ENCODE results near the gene UBFD1. TPM values are rescaled to one million over a fixed set of nuclear protein-coding genes. Genes with fewer than 3 reads are reported as not detected.
"Not testable (repeated sequence)": the region's sequence is repeated elsewhere in the genome, so short reads cannot be mapped to it uniquely, and the experiment has no call there.

UBFD1 gene, protein sequence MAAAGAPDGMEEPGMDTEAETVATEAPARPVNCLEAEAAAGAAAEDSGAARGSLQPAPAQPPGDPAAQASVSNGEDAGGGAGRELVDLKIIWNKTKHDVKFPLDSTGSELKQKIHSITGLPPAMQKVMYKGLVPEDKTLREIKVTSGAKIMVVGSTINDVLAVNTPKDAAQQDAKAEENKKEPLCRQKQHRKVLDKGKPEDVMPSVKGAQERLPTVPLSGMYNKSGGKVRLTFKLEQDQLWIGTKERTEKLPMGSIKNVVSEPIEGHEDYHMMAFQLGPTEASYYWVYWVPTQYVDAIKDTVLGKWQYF
- 103 and 112 TPM in 2 replicates for total RNA-seq (2014; rRNA removed; shearing (Covaris generic))

DNA sequence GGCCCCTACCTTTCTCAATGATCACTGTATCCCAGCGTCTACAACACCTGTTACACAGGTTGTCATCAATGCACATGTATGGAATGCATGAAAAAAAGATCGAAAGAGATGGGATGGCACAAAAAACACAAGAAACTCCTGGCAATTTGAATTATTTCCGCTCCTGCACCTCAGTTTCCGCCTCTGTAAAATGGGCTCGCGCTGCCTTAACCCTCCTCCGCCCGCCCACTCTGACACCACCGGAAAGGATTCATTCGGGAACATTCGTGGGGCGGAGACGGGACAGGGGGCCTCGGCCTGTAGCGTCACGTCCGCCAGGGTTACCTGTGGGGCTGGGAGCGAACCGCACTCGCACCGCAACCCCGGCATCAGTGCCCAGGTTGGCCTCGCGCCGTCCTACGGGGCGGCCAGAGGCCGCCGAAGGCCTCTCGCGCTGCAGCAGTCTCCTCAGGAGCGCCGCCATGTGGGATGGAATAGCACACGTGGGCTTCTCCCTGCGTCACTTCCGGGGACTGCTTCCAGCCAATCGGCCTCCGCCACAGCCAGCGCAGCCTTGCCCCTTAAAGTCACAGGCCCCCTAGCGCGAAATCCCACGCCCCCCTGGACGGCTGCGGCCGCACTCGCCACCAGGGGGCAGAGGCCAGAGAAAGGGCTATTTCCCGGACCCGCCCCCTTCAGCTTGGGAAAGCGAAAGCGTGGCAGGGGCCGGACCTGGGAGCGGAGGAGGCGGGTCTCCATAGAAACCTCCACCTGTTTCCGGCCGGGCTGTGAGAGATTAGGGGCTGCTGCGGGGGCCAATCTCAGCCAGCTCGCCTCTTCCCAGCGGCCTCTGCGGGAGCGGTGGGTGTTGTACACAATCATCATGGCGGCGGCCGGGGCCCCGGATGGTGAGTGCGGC is at the start of gene UBFD1, which contains the start of gene EARS2:
Gene UBFD1, plus strand, starts transcription at position 847 of the 898 bp plus-strand sequence. Its CDS starts 16 bp downstream, at position 863.
Gene EARS2, minus strand, starts transcription at position 470 of the 898 bp plus-strand sequence. Its CDS starts 7 bp downstream, at position 463.
- DNase-seq (ENCODE audit: low spot score), result peak; percentile 96

DNA sequence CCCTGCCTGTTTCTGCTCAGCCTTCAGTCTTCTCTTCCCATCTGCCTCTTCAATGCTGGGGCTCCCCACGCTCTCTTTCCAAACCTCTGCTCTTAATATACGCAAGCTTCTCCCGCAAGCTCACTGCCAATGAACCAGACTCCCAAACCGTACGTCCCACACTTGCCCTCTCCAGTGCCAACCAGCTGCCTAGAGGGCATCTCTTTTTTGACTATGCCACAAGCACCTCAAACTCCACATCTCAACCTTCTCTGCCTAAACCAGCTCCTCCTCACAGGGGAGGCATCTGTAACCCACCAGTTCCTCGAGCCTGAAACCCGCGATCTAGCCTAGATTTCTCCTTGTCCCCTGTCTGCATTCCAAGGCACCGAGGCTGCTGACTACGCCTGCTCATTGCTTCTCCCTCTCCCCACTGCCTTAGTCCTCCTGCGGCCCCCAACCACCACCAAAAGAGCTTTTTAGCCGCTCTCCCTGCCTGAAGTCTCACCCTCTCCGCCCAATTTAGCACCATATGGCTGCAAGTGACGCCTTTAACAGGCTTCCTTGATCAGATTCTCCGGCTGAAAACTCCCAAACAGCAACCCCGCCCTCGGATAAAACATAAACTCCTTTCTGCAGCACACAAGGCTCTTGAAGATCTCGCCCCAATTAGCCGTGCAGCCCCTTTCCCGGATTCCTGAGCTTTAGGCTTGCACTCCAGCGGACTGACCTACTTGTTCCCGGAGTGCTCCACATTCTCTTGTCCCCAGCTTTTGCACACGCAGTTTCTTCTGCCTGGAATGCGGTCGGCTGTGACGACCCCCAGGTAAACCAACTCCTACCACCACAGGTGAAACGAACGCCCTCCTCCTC is 48.7 kb upstream of the UBFD1 start:
- DNase-seq (ENCODE audit: low spot score), result no peak

DNA sequence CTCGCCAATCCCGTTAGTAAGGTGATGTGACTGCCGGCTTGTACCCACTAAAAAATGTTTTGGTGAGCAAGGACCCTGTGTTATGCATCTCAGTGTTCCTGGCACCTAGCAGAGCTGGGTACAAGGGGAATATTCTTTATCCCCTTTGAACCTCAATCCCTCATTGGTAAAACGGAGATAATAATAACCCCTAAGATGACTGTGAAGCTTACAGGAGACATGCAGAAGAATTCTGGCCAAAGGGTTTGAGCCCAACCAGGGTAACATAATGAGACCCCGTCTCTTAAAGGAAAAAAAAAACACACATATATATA is 48.1 kb upstream of the UBFD1 start:
- no peak for DNase-seq (ENCODE audit: low spot score)

DNA sequence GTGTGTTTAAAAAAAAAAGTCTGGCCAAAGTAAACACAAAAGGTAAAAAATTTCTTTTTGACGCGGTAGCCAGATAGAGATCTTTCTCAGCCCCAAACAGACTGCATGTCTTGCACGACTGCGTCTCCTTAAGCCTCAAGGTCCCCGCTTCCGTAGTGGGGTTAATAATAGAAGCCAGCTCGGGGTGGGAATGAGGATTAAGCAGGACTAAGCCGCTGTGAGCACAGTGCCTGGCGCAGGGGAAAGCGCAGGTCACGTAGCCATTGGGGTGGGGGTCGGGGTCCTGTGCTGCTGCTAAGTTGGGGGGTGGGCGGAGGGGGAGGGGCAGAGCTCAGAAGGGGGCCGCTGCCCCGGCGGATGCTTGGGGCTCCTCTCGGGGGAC is 47.8 kb upstream of the UBFD1 start:
- no peak for DNase-seq (ENCODE audit: low spot score)

DNA sequence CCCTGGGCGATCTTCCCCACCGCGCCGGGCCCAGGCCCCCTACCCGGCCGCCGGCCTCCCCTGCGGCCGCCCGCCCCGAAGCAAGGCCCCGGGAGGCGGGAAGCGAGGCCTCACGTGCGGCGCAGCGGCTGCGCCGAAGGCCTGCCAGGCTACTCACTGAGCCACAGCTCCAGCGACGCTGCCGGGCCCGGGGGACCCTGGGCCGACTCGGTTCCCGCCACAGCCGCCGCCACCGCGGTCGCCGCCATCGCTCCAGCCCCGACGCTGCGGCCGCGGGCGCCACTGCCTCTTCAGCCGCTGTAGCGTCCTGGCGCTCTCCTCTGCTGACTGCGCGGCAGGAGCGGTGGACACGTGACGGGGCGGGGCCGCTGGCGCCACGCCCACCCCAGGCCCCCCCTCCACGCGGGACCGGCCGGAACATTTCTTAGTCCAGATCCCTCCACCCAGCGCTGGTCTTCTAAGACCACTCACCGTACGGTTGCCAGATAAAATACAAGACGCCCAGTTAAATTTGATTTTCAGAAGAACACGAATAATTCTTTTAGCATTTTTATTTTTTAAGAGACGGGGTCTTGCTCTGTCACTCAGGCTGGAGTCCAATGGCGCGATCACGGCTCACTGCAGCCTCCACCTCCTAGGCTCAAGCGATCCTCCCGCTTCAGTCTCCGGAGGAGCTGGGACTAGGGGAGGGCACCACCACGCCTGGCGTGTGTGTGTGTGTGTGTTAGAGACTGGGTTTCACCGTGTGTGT is 47.2 kb upstream of the UBFD1 start, which contains the start of gene GGA2:
Gene GGA2, minus strand, starts transcription at position 331 of the 751 bp plus-strand sequence. Its CDS starts 83 bp downstream, at position 248.
- peak; percentile 69 for DNase-seq (ENCODE audit: low spot score)

DNA sequence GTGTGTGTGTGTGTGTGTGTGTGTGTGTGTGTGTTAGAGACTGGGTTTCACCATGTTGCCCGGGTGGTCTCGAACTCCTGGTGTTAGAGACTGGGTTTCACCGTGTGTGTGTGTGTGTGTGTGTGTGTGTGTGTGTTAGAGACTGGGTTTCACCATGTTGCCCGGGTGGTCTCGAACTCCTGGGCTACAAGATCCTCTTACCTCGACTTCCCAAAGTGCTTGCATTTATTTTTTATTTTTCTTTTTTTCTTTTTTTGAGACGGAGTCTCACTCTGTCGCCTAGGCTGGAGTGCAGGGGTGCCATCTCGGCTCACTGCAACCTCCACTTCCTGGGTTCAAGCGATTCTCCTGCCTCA is 46.6 kb upstream of the UBFD1 start:
- DNase-seq (ENCODE audit: low spot score), result not testable (repeated sequence)

DNA sequence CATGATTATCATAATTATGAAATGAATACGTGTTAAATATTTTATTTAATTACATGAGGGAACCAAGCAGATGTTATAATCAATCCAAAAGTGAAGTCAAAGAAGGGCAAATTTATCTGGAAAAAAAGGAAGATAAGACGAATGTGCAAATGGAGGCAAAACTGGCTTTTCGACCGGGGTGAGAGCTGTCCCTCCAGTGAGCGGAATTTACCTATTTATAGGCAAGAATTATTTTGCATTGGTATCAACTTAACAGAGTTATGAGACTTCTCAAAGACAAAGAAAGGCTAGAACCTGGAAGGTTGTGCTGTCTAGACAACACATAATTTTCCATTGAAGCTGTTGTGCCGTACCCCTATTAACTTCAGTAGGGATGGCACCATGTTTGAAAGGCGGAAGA is 45.8 kb upstream of the UBFD1 start:
- no peak for DNase-seq (ENCODE audit: low spot score)

DNA sequence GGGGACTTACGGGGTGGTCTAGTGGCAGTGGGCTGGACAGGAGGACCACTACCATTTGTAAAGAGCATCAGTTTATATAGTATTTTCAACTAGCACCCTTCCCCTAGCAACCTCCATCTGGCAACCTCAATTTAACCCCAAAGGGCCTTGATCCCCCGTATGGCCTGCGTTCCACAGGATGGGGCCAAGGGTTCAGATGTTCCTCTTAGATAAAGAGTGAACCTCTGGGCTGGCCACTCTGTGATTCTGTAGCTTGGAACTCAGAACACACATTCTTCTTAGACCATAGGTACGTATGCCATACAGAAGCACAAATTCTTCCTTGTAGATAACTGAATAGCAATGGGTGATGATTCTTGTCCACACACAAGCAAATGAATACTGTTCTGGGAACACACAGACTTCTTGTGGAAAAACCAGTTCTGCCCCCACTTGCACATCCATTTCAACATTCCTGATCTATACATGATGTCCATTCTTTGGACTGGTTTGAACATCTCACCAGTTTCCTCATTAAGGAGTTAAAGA is 45.3 kb upstream of the UBFD1 start:
- no peak for DNase-seq (ENCODE audit: low spot score)

DNA sequence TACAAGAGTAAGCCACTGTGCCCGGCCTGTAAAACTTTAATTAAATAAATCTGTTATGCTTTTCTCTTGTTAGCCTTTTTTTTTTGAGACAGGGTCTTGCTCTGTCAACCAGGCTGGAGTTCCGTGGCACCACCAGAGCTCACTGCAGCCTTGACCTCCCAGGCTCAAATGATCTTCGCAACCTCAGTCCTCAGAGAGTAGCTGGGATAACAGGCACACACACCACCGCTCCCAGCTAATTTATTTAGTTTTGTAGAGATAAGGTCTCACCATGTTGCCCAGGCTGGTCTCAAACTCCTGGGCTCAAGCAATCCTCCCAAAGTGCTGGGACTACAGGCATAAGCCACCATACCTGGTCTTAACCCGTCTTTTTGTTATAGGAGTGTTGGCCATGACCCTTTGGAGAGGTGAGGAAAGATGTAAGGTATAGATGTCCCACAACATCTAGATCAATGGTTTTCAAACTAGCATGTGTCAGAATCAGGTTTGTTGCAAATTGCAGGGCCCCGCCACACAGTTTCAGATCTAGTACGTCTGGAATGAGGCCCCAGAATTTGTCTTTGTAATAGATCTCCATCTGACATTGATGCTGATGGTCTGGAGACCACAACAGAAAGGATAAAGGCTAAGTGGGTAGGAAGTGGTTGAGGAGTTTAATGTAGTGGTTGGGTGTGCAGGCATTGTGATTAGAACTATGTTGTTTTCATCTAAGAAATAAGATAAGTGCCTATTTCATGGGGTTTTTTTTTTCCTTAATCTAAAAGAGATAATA is 43.0 kb upstream of the UBFD1 start:
- no peak for DNase-seq (ENCODE audit: low spot score)

DNA sequence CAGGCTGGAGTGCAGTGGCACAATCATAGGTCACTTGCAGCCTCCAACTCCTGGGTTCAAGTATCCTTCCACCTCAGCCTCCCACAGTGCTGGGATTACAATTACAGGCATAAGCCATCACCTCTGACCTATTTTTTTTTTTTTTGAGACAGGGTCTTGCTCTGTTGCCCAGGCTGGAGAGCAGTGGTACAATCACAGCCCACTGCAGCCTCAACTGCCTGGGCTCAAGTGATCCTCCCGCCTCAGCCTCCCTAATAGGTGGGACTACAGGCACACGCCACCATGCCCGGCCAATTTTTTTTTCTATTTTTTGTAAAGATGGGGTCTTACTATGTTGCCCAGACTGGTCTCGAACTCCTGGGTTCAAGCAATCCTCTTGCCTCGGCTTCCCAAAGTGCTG is 41.6 kb upstream of the UBFD1 start:
- DNase-seq (ENCODE audit: low spot score), result no peak

DNA sequence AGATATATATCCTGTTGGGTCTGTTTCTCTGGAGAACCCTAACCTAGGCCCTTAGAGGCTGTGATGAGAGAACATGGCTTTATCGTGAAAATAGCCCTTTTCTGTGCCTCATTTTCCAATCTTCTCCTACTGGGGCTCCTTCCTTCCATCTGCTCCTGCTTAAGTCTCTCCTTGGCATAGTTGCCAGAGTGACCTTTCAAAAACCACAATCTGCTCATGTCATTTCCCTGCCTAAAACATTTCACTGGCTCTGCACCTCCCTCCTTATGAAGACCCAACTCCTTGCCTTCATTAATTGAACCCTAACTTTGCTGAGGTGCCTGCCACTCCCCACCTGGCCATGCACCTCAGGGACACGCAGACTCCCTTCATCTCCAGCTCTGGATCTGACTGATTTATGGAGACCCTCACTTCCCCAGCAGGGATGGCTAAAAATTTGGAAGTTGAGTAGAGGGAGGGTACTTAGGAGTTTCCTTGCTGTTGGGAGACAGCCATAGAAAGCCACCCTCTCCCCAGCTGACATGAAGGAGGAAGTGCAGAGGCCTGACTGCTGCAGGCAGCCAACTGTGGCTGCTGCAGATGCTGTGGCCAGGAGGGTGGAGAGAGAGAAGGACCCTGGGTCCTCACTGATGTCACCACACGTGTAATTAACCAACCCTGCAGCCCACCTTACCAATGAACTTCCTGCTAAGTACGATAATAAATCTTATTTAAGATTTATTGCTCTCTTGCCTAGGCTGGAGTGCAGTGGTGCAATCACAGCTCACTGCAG is 41.0 kb upstream of the UBFD1 start:
- DNase-seq (ENCODE audit: low spot score), result no peak

DNA sequence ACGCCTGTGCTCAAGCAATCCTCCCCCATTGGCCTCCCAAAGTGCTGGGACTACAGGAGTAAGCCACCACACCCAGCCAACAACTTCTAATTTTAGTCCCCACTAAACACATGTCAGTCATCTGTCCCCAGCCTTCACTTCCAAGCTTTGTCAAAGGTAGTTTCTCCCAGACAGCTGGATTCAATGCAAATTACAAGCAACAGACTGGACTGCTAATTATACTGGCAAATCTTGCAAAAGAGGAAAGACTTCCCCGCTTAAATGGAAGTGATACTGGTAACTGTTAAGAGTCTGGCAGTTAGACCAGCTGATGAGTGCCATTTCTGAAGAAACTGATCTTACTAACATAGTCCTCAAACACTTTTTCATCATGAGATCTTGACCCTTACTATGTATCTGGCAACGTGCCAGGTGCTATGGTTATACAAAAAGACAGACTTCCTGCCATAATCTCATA is 39.1 kb upstream of the UBFD1 start:
- DNase-seq (ENCODE audit: low spot score), result no peak

DNA sequence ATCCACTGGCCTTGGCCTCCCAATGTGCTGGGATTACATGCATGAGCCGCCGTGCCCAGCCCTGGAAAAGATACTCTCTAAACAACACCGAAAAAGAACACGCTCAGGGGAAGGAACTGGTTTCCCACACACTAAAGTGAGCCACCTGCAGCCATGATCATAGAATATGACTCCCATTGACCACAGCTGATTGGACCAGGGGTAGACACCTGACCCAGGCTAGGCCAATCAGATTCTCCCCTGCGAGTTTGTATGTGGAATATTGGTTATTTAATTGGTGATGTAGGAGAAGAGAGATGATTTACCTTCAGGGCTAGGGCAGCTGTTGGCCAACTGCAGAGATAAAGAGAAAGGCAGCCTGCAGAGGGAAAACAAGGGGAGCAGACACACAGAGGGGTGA is 38.2 kb upstream of the UBFD1 start:
- DNase-seq (ENCODE audit: low spot score), result no peak

DNA sequence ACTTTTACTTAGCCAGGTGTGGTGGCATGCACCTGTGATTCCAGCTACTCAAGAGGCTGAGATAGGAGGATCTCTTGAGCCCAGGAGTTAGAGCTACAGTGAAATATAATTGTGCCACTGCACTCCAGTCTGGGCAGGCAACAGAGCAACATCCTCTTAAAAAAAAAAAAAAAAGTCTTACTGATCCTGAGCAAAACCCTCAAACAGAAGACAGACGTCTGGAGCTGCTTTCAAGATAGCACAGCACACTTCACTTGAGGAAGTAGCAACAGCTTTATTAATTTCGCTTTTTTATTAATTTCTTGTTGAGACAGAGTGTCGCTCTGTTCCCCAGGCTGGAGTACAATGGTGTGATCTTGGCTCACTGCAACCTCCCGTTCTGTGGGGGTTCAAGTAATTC is 37.0 kb upstream of the UBFD1 start:
- no peak for DNase-seq (ENCODE audit: low spot score)

DNA sequence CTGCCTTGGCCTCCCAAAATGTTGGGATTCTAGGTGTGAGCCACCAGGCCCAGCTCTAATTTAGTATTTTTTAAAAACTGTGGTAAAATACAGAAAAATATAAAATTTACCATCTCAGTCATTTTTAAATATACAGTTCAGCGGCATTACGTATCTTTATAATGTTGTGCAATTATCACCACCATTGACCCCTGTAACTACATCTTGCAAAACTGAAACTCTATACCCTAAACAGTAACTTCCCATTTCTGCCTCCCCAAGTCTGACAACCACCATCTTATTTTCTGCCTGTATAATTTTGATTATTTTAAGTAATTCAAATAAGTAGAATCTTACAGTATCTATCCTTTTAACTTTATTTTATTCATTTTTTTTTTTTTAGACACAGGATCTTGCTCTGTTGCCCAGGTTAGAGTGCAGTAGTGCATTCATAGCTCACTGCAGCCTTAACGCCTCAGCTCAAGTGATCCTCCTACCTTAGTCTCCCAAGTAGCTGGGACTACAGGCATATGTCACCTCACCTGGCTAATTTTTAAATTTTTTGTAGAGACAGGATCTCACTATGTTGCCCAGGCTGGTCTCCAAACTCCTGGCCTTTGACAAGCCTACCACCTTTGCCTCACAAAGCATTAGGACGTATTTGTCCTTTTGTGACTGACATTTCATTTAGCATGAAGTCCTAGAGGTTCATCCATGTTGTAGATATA is 36.3 kb upstream of the UBFD1 start:
- DNase-seq (ENCODE audit: low spot score), result no peak

DNA sequence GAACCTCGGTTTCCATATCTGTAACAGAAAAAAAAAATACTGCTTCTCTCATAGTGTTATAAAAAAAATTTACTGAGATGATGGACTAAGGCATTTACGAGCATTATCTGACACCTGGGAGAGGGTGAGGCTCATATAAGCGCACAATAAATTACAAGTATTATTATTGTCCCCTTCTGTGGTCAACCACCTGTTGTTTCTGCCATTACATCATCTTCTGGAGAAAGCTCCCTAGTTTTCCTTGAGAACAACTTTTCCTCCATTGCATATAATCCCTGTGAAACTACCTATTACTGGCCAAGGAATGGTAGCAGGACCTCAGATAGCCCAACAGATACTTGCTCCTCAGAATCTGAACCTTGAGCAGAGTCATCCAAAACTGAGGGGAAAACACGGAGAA is 35.6 kb upstream of the UBFD1 start:
- no peak for DNase-seq (ENCODE audit: low spot score)

DNA sequence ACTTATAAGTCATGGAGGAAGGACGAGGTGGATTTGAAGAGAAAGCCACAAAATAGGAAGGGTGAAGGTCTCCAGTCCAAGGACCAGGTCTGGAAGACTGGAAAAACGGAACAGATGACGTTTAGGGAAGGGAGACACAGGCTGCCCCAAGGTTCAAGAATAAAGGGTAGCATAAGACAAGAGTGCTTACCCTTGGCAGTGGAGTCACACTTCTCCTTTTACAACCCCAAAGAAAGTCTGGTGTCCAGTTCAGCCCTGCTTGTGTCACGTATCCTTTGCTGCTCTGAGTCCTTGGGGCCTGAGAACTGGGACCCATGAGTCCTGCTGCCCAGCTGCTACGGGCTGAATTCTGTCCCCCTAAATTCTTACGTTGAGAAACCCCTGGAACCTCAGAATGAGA is 34.2 kb upstream of the UBFD1 start:
- no peak for DNase-seq (ENCODE audit: low spot score)

DNA sequence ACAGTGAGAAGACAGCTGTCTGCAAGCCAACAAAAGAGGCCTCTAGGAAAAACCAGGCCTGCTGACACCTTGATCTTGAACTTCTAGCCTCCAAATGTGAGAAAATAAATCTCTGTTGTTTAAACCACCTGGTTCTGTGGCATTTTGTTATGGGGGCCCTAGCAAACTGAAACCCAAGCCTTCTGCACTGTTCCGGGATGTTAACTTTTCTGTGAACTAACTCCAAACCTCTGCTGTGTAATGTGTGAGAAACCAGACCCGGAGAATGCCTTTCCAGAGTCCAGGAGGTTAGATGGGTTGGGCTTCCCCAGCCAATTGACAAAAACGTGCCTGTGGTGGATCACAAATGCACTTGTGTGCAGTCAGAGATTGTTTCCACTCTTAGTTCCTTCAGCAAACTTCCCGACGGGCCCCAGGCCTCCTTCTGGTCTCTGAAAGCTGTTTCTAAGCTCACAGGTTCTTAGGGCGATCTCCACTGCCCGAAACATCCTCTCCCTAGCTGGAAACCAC is 33.6 kb upstream of the UBFD1 start:
- no peak for DNase-seq (ENCODE audit: low spot score)

DNA sequence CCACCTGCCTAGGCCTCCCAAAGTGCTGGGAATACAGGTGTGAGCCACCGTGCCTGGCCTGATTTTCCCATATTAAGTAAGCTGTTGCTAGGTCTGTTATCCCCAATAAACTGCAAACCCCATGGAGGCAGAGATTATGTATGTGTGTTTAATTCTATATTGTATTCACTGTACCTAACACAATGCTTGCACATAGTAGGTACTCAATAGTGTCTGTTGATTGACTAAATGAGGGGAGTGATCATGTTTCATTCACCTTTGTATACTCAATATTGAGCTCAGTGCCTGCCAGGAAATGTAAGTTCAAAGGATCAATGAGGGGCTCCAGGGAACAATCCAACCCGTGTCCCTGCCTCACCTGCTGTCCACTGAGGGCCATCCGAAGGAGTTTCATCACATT is 32.6 kb upstream of the UBFD1 start:
- no peak for DNase-seq (ENCODE audit: low spot score)
